Measurements from ENCODE around the gene MUC21. TPM values are rescaled to one million over a fixed set of nuclear protein-coding genes. Genes with fewer than 3 reads are reported as not detected.
"Not testable (repeated sequence)": the region's sequence is repeated elsewhere in the genome, so short reads cannot be mapped to it uniquely, and the experiment has no call there.

MUC21 gene
- total RNA-seq, 1 donor from 2014 or later = 0.65 TPM

DNA sequence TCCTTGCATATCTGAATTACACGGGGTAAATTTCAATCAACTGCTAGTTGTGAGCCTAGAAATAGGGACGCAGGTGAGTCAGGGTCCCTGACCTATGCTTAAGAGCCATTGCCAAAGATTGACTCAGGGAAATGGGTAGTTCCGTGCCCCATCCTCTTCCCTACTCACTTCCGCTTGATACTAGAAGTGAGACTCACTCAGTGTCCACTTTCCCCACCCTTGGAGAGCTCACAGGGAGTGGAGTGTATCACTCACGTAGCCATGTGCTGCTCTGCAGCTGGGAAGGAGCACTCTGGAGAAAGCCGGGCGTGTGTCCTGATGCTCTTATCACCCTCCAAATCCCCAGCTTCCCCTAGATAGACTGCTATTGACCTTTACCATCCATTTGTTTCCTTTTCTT, 26.2 kb downstream of the MUC21 start:
- H3K36me3 Mint-ChIP-seq = no peaks in the 10 kb centered on the region
- H3K4me3 Mint-ChIP-seq = peak overlapping the region; percentile 35
- TF ChIP-seq, protein P1, sequence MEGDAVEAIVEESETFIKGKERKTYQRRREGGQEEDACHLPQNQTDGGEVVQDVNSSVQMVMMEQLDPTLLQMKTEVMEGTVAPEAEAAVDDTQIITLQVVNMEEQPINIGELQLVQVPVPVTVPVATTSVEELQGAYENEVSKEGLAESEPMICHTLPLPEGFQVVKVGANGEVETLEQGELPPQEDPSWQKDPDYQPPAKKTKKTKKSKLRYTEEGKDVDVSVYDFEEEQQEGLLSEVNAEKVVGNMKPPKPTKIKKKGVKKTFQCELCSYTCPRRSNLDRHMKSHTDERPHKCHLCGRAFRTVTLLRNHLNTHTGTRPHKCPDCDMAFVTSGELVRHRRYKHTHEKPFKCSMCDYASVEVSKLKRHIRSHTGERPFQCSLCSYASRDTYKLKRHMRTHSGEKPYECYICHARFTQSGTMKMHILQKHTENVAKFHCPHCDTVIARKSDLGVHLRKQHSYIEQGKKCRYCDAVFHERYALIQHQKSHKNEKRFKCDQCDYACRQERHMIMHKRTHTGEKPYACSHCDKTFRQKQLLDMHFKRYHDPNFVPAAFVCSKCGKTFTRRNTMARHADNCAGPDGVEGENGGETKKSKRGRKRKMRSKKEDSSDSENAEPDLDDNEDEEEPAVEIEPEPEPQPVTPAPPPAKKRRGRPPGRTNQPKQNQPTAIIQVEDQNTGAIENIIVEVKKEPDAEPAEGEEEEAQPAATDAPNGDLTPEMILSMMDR (conservative IDR thresholded peaks at IDR 0.05) = no peak
- H3K27ac Mint-ChIP-seq = peak overlapping the region; percentile 2
- no peaks in the 10 kb centered on the region for H3K9me3 Mint-ChIP-seq
- no peak for DNase-seq (ENCODE audit: extremely low spot score, unreplicated experiment)
- H3K4me1 Mint-ChIP-seq (ENCODE audit: unreplicated experiment) = peaks cover 16% of the 10 kb centered on the region
- peaks cover 6% of the 10 kb centered on the region for H3K27me3 Mint-ChIP-seq

GRCh38 chr6:31010393-31011060, 27.0 kb downstream of the MUC21 start, which contains the start of gene MUC22:
MUC22 (plus strand) TSS chr6:31010474; CDS start chr6:31010707, 233 bp downstream.
- TF ChIP-seq, protein P1 (conservative IDR thresholded peaks at IDR 0.05) = no peak
- Mint-ChIP-seq H3K27ac (peak within 1 kb of the TSS; percentile 2), H3K36me3 (no peaks in the 10 kb centered on the region), H3K4me3 (peak within 1 kb of the TSS; percentile 35), H3K9me3 (no peaks in the 10 kb centered on the region), H3K27me3 (peaks cover 6% of the 10 kb centered on the region), H3K4me1 (ENCODE audit: unreplicated experiment) (peaks cover 11% of the 10 kb centered on the region)
- no peak for DNase-seq (ENCODE audit: extremely low spot score, unreplicated experiment)

DNA sequence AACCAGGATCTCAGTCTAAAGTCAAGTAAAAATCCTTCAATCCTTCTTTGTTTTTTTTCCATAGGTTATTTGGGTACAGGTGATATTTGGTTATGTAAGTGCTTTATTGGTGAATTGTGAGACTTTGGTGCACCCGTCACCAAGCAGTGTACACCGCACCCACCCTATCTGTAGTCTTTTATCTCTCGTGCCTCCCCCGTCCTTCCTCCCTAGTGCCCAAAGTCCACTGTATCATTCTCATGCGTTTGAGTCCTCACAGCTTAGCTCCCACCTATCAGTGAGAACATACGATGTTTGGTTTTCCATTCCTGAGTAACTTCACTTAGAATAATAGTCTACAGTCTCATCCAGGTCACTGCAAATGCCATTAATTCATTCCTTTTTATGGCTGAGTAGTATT, 27.6 kb downstream of the MUC21 start:
- Mint-ChIP-seq H3K4me3 (no peak overlapping the region), H3K4me1 (ENCODE audit: unreplicated experiment) (peaks cover 11% of the 10 kb centered on the region), H3K9me3 (no peaks in the 10 kb centered on the region)

DNA sequence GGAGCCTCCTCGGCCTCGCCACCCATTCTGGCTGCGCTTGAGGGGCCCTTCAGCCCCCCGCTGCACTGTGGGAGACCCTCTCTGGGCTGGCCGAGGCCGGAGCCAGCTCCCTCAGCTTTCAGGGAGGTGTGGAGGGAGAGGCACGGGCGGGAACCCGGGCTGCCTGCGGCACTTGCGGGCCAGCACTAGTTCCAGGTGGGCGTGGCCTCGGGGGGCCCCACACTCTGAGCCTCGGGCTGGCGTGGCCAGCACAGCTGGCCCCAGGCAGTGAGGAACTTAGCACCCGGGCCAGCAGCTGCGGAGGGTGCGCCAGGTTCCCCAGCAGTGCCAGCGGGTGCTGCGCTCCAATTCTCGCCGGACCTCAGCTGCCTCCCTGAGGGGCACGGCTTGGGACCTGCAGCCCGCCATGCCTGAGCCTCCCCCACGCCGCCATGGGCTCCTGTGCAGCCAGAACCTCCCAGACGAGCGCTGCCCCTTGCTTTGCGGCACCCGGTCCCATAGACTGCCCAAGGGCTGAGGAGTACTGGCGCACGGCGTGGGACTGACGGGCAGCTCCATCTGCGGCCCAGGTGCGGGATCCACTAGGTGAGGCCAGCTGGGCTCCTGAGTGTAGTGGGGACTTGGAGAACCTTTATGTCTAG, 33.3 kb downstream of the MUC21 start:
- no peak for DNase-seq (ENCODE audit: extremely low spot score, unreplicated experiment)
- Mint-ChIP-seq H3K4me3 (no peak overlapping the region), H3K27ac (no peak overlapping the region), H3K4me1 (ENCODE audit: unreplicated experiment) (no peaks in the 10 kb centered on the region), H3K9me3 (no peaks in the 10 kb centered on the region), H3K27me3 (peaks cover 8% of the 10 kb centered on the region), H3K36me3 (no peaks in the 10 kb centered on the region)
- TF ChIP-seq, protein P1 (conservative IDR thresholded peaks at IDR 0.05) = no peak

More for the DNA sequence above, 27.6 kb downstream of the MUC21 start:
- TF ChIP-seq, protein P1 (conservative IDR thresholded peaks at IDR 0.05) = no peak
- Mint-ChIP-seq H3K27ac (no peak overlapping the region), H3K27me3 (peaks cover 6% of the 10 kb centered on the region), H3K36me3 (no peaks in the 10 kb centered on the region)
- DNase-seq (ENCODE audit: extremely low spot score, unreplicated experiment) = no peak

GRCh38 chr6:31017436-31017835, 33.9 kb downstream of the MUC21 start:
- not testable (repeated sequence) for DNase-seq (ENCODE audit: extremely low spot score, unreplicated experiment)

GRCh38 chr6:31020057-31020456, 36.5 kb downstream of the MUC21 start:
- Mint-ChIP-seq H3K36me3 (no peaks in the 10 kb centered on the region), H3K27me3 (peaks cover 8% of the 10 kb centered on the region), H3K4me1 (ENCODE audit: unreplicated experiment) (no peaks in the 10 kb centered on the region), H3K9me3 (no peaks in the 10 kb centered on the region), H3K4me3 (peak overlapping the region; percentile 5), H3K27ac (no peak overlapping the region)
- DNase-seq (ENCODE audit: extremely low spot score, unreplicated experiment) = no peak
- TF ChIP-seq, protein P1 (conservative IDR thresholded peaks at IDR 0.05) = no peak

More at GRCh38 chr6:31017436-31017835, 33.9 kb downstream of the MUC21 start:
- H3K27ac Mint-ChIP-seq; H3K9me3 Mint-ChIP-seq; H3K4me3 Mint-ChIP-seq; H3K27me3 Mint-ChIP-seq; H3K36me3 Mint-ChIP-seq; H3K4me1 Mint-ChIP-seq (ENCODE audit: unreplicated experiment): not testable (repeated sequence)

DNA sequence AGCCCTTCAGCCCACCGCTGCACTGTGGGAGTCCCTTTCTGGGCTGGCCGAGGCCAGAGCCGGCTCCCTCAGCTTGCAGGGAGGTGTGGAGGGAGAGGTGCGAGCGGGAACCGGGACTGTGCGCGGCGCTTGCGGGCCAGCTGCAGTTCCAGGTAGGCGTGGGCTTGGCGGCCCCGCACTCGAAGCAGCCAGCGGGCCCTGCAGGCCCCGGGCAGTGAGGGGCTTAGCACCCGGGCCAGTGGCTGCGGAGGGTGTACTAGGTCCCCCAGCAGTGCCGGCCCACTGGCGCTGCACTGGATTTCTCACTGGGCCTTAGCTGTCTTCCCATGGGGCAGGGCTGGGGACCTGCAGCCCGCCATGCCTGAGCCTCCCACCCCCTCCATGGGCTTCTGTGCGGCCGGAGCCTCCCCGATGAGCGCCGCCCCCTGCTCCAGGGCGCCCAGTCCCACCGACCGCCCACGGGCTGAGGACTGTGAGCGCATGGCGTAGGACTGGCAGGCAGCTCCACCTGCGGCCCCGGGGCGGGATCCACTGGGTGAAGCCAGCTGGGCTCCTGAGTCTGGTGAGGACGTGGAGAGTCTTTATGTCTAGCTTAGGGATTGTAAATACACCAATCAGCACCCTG, 37.2 kb downstream of the MUC21 start:
- H3K4me1 Mint-ChIP-seq (ENCODE audit: unreplicated experiment); H3K27me3 Mint-ChIP-seq; DNase-seq (ENCODE audit: extremely low spot score, unreplicated experiment); H3K36me3 Mint-ChIP-seq; H3K4me3 Mint-ChIP-seq; H3K9me3 Mint-ChIP-seq; H3K27ac Mint-ChIP-seq: not testable (repeated sequence)

- DNase-seq (ENCODE audit: extremely low spot score, unreplicated experiment); H3K4me3 Mint-ChIP-seq; H3K36me3 Mint-ChIP-seq; H3K4me1 Mint-ChIP-seq (ENCODE audit: unreplicated experiment); H3K27ac Mint-ChIP-seq; H3K27me3 Mint-ChIP-seq; H3K9me3 Mint-ChIP-seq: not testable (repeated sequence)
These were observed 38.4 kb downstream of the MUC21 start for GRCh38 chr6:31021705-31022531.
